ENCODE measurements around the gene DCHS1.

The DCHS1 gene

GRCh38 chr11:6598555-6598954, 57.1 kb downstream of the DCHS1 start:
- no peak for DNase-seq (ENCODE audit: extremely low spot score)
- CTCF ChIA-PET = no interaction called here
- no peak for TF ChIP-seq ZNF384 (IDR thresholded peaks at IDR 0.05)
- TF ChIP-seq FOXK2 (IDR thresholded peaks at IDR 0.05) = no peak
- no peak for TF ChIP-seq FOXA1 (IDR thresholded peaks at IDR 0.05)
- POLR2A ChIA-PET = interaction anchor here (0.7 kb wide), 1 partner anchor 13 kb away, joined by 3 read pairs; the partner anchor contains the start of gene TAF10

- DNase-seq (ENCODE audit: extremely low spot score) = no peak
- no peak for TF ChIP-seq TARDBP (IDR thresholded peaks at IDR 0.05)
- no peak for TF ChIP-seq HDGF (IDR thresholded peaks at IDR 0.05; ENCODE audit: borderline replicate concordance)
- no peak for TF ChIP-seq BHLHE40 (IDR thresholded peaks at IDR 0.05; ENCODE audit: borderline replicate concordance)
- no peak for TF ChIP-seq SP1 (IDR thresholded peaks at IDR 0.05)
- TF ChIP-seq CTBP1 (IDR thresholded peaks at IDR 0.05; ENCODE audit: borderline replicate concordance) = no peak
- no peak for TF ChIP-seq FOXA1 (IDR thresholded peaks at IDR 0.05)
- TF ChIP-seq PKNOX1 (IDR thresholded peaks at IDR 0.05) = no peak
- no peak for TF ChIP-seq L3MBTL2 (conservative IDR thresholded peaks at IDR 0.05)
- TF ChIP-seq LEF1 (IDR thresholded peaks at IDR 0.05; ENCODE audit: borderline replicate concordance) = no peak
- TF ChIP-seq ZNF384 (IDR thresholded peaks at IDR 0.05) = no peak
- no peak for TF ChIP-seq FOXK2 (IDR thresholded peaks at IDR 0.05)
- TF ChIP-seq ARNT (IDR thresholded peaks at IDR 0.05) = no peak
- ChIA-PET CTCF (no interaction called here), POLR2A (interaction anchor here (1.1 to 2.5 kb wide), 2 partner anchors 8 to 16 kb away, joined by 3 to 8 read pairs; partner anchors contain the start of gene TAF10)
These were observed 59.3 kb downstream of the DCHS1 start for GRCh38 chr11:6596239-6596877.

GRCh38 chr11:6594142-6594768, 61.4 kb downstream of the DCHS1 start:
- no peak for TF ChIP-seq FOXA1 (IDR thresholded peaks at IDR 0.05)
- TF ChIP-seq SP1 (IDR thresholded peaks at IDR 0.05) = no peak
- TF ChIP-seq TARDBP (IDR thresholded peaks at IDR 0.05) = no peak
- no peak for TF ChIP-seq PKNOX1 (IDR thresholded peaks at IDR 0.05)
- no peak for TF ChIP-seq FOXM1 (IDR thresholded peaks at IDR 0.05; ENCODE audit: borderline replicate concordance)
- TF ChIP-seq L3MBTL2 (conservative IDR thresholded peaks at IDR 0.05) = no peak
- TF ChIP-seq FOXK2 (IDR thresholded peaks at IDR 0.05) = no peak
- ChIA-PET POLR2A (interaction anchor here (0.7 to 2.5 kb wide), 4 partner anchors 9 to 25 kb away, joined by 3 to 8 read pairs (median 3); partner anchors contain the start of genes TAF10 and TPP1), CTCF (interaction anchor here (1.1 kb wide), 1 partner anchor 74 kb away, joined by 3 read pairs; no protein-coding TSS in a partner anchor)
- DNase-seq (ENCODE audit: extremely low spot score) = no peak

GRCh38 chr11:6588018-6588417, 67.6 kb downstream of the DCHS1 start:
- CTCF ChIA-PET = no interaction called here
- no peak for DNase-seq (ENCODE audit: extremely low spot score)
- TF ChIP-seq PKNOX1 (IDR thresholded peaks at IDR 0.05) = no peak
- no peak for TF ChIP-seq FOXA1 (IDR thresholded peaks at IDR 0.05)
- TF ChIP-seq BHLHE40 (IDR thresholded peaks at IDR 0.05; ENCODE audit: borderline replicate concordance) = no peak
- TF ChIP-seq ZNF384 (IDR thresholded peaks at IDR 0.05) = no peak
- POLR2A ChIA-PET = no interaction called here

GRCh38 chr11:6587360-6587953, 68.2 kb downstream of the DCHS1 start:
- ChIA-PET CTCF (no interaction called here), POLR2A (interaction anchor here (1.3 kb wide), 1 partner anchor 16 kb away, joined by 3 read pairs; the partner anchor contains the start of genes ILK and RRP8)
- DNase-seq (ENCODE audit: extremely low spot score) = no peak
- no peak for TF ChIP-seq L3MBTL2 (conservative IDR thresholded peaks at IDR 0.05)
- TF ChIP-seq HDGF (IDR thresholded peaks at IDR 0.05; ENCODE audit: borderline replicate concordance) = no peak
- no peak for TF ChIP-seq LEF1 (IDR thresholded peaks at IDR 0.05; ENCODE audit: borderline replicate concordance)
- no peak for TF ChIP-seq BHLHE40 (IDR thresholded peaks at IDR 0.05; ENCODE audit: borderline replicate concordance)
- TF ChIP-seq SP1 (IDR thresholded peaks at IDR 0.05) = no peak
- no peak for TF ChIP-seq FOXA1 (IDR thresholded peaks at IDR 0.05)
- TF ChIP-seq NFRKB (IDR thresholded peaks at IDR 0.05) = no peak
- no peak for TF ChIP-seq CTBP1 (IDR thresholded peaks at IDR 0.05; ENCODE audit: borderline replicate concordance)
- no peak for TF ChIP-seq TARDBP (IDR thresholded peaks at IDR 0.05)
- no peak for TF ChIP-seq SUZ12 (IDR thresholded peaks at IDR 0.05)
- no peak for TF ChIP-seq ARNT (IDR thresholded peaks at IDR 0.05)
- TF ChIP-seq FOXM1 (IDR thresholded peaks at IDR 0.05; ENCODE audit: borderline replicate concordance) = no peak
- TF ChIP-seq PKNOX1 (IDR thresholded peaks at IDR 0.05) = no peak
